HFF-Myc (cell line): ENCODE results near the gene TAS2R20.

ENCODE experiments used
- DNase-seq: peaks from one replicate; pipeline ENCODE4 v3.0.0-alpha.2; 2011; ENCODE audit warnings: low read depth; ENCODE audit errors: extremely low read depth
- H3K4me3 ChIP-seq: replicated peaks from 2 replicates; pipeline ENCODE4 v1.5.1; 2011; ENCODE audit warnings: low read depth, mild to moderate bottlenecking, control low read depth, low read length
- CTCF ChIP-seq: IDR thresholded peaks from 2 replicates; pipeline ENCODE4 v1.5.1; 2012; ENCODE audit warnings: mild to moderate bottlenecking, low read depth, low read length, control low read depth; ENCODE audit errors: missing control alignments

Gene TAS2R20

DNA sequence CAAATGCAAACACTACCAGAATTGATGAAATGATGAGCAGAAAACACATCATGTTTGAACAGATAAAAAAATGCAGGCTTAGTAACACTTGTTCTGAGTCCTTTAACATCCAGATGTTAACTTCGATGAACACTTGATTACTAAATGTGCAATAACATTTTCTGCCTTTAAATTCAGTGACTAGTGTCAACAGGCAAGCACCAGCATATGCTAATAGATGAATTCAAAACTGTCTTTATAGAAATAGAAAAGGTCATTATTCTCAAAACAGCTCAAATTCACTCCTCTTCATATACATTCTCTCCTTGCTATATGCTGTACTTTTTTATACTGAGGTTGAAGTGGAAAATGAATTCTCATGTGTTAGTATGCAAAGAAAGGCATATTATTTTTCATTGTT is 24.4 kb upstream of the TAS2R20 start, which contains the start of gene TAS2R19:
Gene TAS2R19 (minus strand): TSS at position 101 of the 400 bp plus-strand sequence. CDS start 49 bp downstream, at position 52.
- no peak for DNase-seq
- TF ChIP-seq CTCF, result no peak
- no peak within 1 kb of the TSS for H3K4me3 ChIP-seq

DNA sequence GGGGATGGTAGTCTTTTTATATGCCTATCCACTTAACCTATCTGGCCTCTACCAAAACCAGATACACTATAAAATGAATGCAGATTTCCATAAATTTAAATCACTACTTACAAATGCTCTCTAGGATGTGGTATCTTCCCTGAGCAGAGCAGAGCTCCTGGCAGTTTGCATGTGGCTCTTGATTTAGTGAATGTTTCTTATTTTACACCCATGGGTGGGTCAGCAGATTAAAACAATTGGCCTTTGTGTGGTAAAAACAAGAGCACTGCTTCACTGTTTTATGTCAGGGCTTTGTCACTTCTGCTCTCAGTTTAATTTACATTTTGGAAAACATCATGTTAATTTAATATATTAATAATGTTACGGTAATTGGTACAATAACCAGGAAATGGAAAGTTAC is 18.8 kb upstream of the TAS2R20 start:
- DNase-seq, result no peak
- no peak for TF ChIP-seq CTCF
- H3K4me3 ChIP-seq, result no peak overlapping the region

DNA sequence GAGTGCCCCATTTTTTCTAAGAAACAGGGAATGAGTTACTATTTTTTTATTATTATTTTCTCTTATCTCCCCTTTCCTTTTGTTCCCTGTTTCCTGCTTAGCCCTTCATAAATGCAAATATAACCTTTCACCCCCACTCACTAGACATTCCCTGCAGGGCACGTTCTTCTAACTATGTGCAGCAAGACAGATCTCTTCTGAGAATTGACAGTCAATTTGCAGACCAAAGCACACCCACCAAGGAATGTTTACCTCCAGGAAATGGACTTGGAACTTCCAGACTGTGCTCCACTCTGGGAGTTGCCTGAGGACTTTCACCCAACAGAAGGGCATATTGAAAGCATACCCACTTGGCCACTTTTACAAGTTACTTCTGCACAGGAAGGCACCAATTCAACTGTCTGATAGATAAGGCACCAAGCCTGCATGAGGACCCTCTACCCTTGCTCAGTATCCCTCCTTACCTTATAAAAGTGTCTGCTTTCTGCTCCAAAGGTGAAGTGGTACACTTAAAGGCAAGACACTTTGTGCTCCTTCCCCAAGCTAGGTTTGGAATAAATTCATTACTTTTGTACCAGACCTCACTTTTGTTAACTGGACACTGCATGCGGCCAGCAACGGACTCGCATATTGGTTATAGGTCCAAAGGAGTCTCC is 17.8 kb upstream of the TAS2R20 start:
- no peak for DNase-seq
- no peak overlapping the region for H3K4me3 ChIP-seq
- no peak for TF ChIP-seq CTCF

DNA sequence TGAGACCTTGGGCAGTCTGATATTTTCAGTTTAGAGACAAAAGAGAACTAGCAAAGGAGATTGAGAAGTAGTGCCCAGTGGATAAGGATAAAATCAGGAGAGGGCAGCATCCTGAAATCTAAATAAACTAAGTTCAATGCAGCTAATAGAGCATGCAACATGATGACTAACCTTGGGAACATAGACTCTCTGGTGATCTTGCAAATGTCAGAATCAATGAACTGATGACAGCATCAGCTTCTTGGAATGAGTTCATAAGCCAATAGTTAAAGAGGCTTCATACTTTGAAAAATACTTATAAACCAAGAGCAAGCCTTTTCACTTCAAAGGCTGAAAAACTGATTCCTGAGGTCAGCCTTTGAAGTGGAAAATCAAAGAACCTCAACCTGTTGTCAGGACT is 16.1 kb upstream of the TAS2R20 start:
- no peak overlapping the region for H3K4me3 ChIP-seq
- no peak for TF ChIP-seq CTCF
- DNase-seq, result no peak

DNA sequence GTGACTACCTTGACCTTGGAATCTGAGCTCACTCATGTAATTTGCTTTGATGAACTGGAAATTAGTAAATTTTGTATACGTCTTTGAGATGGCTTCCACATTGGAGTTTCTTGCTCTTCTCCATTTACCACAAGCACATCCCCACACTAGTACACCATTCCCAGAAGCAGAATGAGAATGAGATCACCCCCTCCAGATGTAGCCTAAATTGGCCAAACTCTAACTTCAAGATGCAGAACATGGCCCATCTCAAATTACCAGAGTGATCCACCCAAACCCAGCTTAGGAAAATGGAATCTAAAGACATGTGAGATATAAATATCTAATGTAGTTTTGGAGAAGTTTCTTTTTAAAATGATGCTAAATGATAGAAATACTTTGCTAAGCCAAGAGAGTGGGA is 9.5 kb upstream of the TAS2R20 start:
- DNase-seq, result no peak
- no peak for TF ChIP-seq CTCF
- no peak overlapping the region for H3K4me3 ChIP-seq

GRCh38 chr12:10994307-10994706 is 3.8 kb downstream of the TAS2R20 start:
- no peak for TF ChIP-seq CTCF
- DNase-seq, result no peak
- no peak overlapping the region for H3K4me3 ChIP-seq

DNA sequence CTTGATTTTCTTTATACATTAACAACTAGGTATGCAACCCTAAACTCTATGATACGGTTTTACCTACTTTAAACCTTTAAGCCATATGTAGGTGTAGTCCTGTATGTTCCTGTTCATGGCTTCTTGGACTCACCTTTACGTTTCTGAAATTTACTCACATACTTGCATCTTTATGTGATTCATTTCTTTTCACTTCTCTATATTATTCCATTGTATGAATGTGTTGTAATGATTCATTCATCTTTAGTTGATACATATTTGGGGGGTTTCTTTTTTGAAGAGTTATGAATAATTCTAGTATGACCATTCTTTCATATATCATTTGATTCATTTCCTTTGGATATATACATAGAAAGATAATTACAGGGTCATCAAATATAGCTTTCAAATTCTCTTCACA is 9.0 kb downstream of the TAS2R20 start:
- no peak for TF ChIP-seq CTCF
- DNase-seq, result no peak
- H3K4me3 ChIP-seq, result no peak overlapping the region
